HepG2 (cell line): ENCODE data around the gene TEDC2. TPM values are rescaled to one million over a fixed set of nuclear protein-coding genes. Genes with fewer than 3 reads are reported as not detected.
A peak's percentile ranks its signal among the peaks of the same experiment; 100 is the strongest.

ENCODE experiments used
- DPF2 ChIP-seq: sonication (generic); formaldehyde crosslinking; IDR thresholded peaks from 2 replicates; pipeline ENCODE4 v1.4.0; 2020; ENCODE audit warnings: mild to moderate bottlenecking, low read depth, missing genetic modification reagents, borderline replicate concordance
- JUN ChIP-seq: sonication (generic); formaldehyde crosslinking; IDR thresholded peaks from 2 replicates; pipeline ENCODE4 v1.4.0; 2020; ENCODE audit warnings: mild to moderate bottlenecking, missing genetic modification reagents
- KLF15 ChIP-seq: sonication (generic); formaldehyde crosslinking; IDR thresholded peaks from 2 replicates; pipeline ENCODE4 v1.8.1; 2023; ENCODE audit warnings: borderline replicate concordance, mild to moderate bottlenecking, inconsistent platforms, missing genetic modification reagents, mixed read lengths
- KMT2B ChIP-seq: IDR thresholded peaks from 2 replicates; pipeline ENCODE4 v1.6.1; 2016; ENCODE audit warnings: missing genetic modification reagents, missing compliant biosample characterization
- MEIS2 ChIP-seq: sonication (generic); formaldehyde crosslinking; IDR thresholded peaks from 2 replicates; pipeline ENCODE4 v1.9.0; 2021; ENCODE audit warnings: mild to moderate bottlenecking, missing genetic modification reagents
- SMC3 ChIP-seq: IDR thresholded peaks from 2 replicates; pipeline ENCODE4 v1.6.1; 2011; ENCODE audit warnings: low read length, improper control_type of control experiment
- TBX2 ChIP-seq: sonication (generic); formaldehyde crosslinking; IDR thresholded peaks from 2 replicates; pipeline ENCODE4 v1.5.0; 2020; ENCODE audit warnings: missing genetic modification reagents, mild to moderate bottlenecking, borderline replicate concordance
- XRCC5 ChIP-seq: fragments of 200-400 bp; formaldehyde crosslinking; optimal IDR thresholded peaks from 2 replicates; pipeline ENCODE3; 2017; ENCODE audit warnings: mild to moderate bottlenecking, low read length
- YEATS2 ChIP-seq: sonication (generic); formaldehyde crosslinking; IDR thresholded peaks from 2 replicates; pipeline ENCODE4 v1.4.0; 2020; ENCODE audit warnings: missing genetic modification reagents, borderline replicate concordance
- ZNF607 ChIP-seq: sonication (generic); formaldehyde crosslinking; IDR thresholded peaks from 2 replicates; pipeline ENCODE4 v1.5.1; 2020; ENCODE audit warnings: missing genetic modification reagents, mild to moderate bottlenecking, borderline replicate concordance
- polyA plus RNA-seq, 8 experiments: library from polyadenylated mRNA; depleted of rRNA in 3 of 8; stranded (reverse) in 7 of 8; unstranded in 1 of 8; fragments of >200 nt; fragmentation: Illumina TruSeq in 4 of 8; extraction: Trizol in 4 of 8; gene quantifications; 2 replicates each; pipeline versions ENCODE4 v1.2.1 to v1.2.3, GENCODE V29; 2011 to 2016; ENCODE audit warnings: low read depth in 4 of 8, missing spikeins in 1 of 8, mixed read lengths in 1 of 8; ENCODE audit not compliant: insufficient read depth in 1 of 8
- total RNA-seq, 5 experiments: library from RNA; depleted of rRNA; stranded (reverse); fragments of >200 nt; fragmentation: Illumina TruSeq; extraction: Trizol; gene quantifications; 2 replicates each; pipeline ENCODE4 v1.2.3, GENCODE V29; 2016; ENCODE audit warnings: low read depth in 1 of 5
- TF ChIP-seq, protein P1 (sequence below): sonication (generic); formaldehyde crosslinking; IDR thresholded peaks from 2 replicates; pipeline ENCODE4 v1.5.0; 2020; ENCODE audit warnings: mild to moderate bottlenecking, missing genetic modification reagents
- TF ChIP-seq, protein P2 (sequence below): sonication (generic); formaldehyde crosslinking; IDR thresholded peaks from 2 replicates; pipeline ENCODE4 v1.9.0; 2021; ENCODE audit warnings: missing genetic modification reagents, borderline replicate concordance
- TF ChIP-seq, protein P3 (sequence below): IDR thresholded peaks from 2 replicates; pipeline ENCODE4 v1.6.1; 2016; ENCODE audit warnings: low read depth, missing genetic modification reagents, missing compliant biosample characterization
- TF ChIP-seq, protein P4 (sequence below): sonication (generic); formaldehyde crosslinking; IDR thresholded peaks from 2 replicates; pipeline ENCODE4 v1.4.0; 2020; ENCODE audit warnings: missing genetic modification reagents

Gene TEDC2
- total and polyA plus RNA-seq, 2 of the 13 experiments (the other 11 are each of a cell fraction or from before 2014, with no cell fraction given): 6.2 to 24.4 TPM

DNA sequence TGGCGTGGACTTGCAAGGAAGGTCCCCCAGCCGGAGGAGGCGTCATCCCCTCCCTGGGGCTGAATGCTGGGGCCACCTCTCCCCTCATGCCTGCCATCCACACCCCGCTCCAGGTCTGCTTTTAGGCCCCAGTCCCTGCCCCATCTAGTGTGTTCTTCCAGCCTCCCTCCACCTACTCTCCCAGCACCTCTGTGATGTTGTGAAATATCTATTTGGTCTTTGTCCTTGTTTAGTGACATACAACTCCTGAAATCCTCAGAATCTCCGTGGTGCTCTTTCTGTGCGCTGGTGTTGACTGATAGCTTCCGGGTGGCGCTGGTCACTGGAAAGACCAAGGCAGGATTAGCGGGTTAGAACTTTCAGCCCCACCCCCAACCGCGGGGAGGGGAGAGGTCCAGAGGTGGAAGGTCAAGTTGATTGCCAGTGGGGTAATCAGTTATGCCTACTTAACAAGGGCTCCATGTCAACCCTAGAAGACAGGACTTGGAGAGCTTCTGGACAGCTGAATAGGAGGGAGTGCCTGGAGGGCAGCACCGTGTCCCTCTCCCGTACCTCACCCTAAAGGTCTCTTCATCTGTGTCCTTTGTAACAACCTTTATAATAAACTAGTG is 25.1 kb downstream of the TEDC2 start (continued):
- TF ChIP-seq, protein P1, sequence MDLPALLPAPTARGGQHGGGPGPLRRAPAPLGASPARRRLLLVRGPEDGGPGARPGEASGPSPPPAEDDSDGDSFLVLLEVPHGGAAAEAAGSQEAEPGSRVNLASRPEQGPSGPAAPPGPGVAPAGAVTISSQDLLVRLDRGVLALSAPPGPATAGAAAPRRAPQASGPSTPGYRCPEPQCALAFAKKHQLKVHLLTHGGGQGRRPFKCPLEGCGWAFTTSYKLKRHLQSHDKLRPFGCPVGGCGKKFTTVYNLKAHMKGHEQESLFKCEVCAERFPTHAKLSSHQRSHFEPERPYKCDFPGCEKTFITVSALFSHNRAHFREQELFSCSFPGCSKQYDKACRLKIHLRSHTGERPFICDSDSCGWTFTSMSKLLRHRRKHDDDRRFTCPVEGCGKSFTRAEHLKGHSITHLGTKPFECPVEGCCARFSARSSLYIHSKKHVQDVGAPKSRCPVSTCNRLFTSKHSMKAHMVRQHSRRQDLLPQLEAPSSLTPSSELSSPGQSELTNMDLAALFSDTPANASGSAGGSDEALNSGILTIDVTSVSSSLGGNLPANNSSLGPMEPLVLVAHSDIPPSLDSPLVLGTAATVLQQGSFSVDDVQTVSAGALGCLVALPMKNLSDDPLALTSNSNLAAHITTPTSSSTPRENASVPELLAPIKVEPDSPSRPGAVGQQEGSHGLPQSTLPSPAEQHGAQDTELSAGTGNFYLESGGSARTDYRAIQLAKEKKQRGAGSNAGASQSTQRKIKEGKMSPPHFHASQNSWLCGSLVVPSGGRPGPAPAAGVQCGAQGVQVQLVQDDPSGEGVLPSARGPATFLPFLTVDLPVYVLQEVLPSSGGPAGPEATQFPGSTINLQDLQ (CRISPR knock-in tag): no peak
- TF ChIP-seq KMT2B (CRISPR knock-in tag): peak; percentile 65; the same call in 1 of the 2 replicates
- peak; percentile 70; the same call in 1 of the 2 replicates for TF ChIP-seq MEIS2
- TF ChIP-seq, protein P2, sequence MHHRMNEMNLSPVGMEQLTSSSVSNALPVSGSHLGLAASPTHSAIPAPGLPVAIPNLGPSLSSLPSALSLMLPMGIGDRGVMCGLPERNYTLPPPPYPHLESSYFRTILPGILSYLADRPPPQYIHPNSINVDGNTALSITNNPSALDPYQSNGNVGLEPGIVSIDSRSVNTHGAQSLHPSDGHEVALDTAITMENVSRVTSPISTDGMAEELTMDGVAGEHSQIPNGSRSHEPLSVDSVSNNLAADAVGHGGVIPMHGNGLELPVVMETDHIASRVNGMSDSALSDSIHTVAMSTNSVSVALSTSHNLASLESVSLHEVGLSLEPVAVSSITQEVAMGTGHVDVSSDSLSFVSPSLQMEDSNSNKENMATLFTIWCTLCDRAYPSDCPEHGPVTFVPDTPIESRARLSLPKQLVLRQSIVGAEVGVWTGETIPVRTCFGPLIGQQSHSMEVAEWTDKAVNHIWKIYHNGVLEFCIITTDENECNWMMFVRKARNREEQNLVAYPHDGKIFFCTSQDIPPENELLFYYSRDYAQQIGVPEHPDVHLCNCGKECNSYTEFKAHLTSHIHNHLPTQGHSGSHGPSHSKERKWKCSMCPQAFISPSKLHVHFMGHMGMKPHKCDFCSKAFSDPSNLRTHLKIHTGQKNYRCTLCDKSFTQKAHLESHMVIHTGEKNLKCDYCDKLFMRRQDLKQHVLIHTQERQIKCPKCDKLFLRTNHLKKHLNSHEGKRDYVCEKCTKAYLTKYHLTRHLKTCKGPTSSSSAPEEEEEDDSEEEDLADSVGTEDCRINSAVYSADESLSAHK (CRISPR knock-in tag): no peak
- 0 out of 2 replicates have a peak, but pooled peaks have one; percentile 58 for TF ChIP-seq YEATS2
- TF ChIP-seq, protein P3, sequence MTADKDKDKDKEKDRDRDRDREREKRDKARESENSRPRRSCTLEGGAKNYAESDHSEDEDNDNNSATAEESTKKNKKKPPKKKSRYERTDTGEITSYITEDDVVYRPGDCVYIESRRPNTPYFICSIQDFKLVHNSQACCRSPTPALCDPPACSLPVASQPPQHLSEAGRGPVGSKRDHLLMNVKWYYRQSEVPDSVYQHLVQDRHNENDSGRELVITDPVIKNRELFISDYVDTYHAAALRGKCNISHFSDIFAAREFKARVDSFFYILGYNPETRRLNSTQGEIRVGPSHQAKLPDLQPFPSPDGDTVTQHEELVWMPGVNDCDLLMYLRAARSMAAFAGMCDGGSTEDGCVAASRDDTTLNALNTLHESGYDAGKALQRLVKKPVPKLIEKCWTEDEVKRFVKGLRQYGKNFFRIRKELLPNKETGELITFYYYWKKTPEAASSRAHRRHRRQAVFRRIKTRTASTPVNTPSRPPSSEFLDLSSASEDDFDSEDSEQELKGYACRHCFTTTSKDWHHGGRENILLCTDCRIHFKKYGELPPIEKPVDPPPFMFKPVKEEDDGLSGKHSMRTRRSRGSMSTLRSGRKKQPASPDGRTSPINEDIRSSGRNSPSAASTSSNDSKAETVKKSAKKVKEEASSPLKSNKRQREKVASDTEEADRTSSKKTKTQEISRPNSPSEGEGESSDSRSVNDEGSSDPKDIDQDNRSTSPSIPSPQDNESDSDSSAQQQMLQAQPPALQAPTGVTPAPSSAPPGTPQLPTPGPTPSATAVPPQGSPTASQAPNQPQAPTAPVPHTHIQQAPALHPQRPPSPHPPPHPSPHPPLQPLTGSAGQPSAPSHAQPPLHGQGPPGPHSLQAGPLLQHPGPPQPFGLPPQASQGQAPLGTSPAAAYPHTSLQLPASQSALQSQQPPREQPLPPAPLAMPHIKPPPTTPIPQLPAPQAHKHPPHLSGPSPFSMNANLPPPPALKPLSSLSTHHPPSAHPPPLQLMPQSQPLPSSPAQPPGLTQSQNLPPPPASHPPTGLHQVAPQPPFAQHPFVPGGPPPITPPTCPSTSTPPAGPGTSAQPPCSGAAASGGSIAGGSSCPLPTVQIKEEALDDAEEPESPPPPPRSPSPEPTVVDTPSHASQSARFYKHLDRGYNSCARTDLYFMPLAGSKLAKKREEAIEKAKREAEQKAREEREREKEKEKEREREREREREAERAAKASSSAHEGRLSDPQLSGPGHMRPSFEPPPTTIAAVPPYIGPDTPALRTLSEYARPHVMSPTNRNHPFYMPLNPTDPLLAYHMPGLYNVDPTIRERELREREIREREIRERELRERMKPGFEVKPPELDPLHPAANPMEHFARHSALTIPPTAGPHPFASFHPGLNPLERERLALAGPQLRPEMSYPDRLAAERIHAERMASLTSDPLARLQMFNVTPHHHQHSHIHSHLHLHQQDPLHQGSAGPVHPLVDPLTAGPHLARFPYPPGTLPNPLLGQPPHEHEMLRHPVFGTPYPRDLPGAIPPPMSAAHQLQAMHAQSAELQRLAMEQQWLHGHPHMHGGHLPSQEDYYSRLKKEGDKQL: no peak; the same call in 1 of the 2 replicates
- no peak for TF ChIP-seq KLF15 (CRISPR knock-in tag)
- TF ChIP-seq DPF2: peak; percentile 71; the same call in 1 of the 2 replicates
- peak; percentile 97 for TF ChIP-seq TBX2
- TF ChIP-seq SMC3: peak; percentile 27
- TF ChIP-seq, protein P4, sequence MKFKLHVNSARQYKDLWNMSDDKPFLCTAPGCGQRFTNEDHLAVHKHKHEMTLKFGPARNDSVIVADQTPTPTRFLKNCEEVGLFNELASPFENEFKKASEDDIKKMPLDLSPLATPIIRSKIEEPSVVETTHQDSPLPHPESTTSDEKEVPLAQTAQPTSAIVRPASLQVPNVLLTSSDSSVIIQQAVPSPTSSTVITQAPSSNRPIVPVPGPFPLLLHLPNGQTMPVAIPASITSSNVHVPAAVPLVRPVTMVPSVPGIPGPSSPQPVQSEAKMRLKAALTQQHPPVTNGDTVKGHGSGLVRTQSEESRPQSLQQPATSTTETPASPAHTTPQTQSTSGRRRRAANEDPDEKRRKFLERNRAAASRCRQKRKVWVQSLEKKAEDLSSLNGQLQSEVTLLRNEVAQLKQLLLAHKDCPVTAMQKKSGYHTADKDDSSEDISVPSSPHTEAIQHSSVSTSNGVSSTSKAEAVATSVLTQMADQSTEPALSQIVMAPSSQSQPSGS (CRISPR knock-in tag): peak; percentile 56; the same call in 1 of the 2 replicates
- TF ChIP-seq XRCC5: peak; percentile 35
- peak; percentile 84; the same call in 1 of the 2 replicates for TF ChIP-seq ZNF607 (CRISPR knock-in tag)
- 0 out of 2 replicates have a peak, but pooled peaks have one; percentile 32 for TF ChIP-seq JUN (CRISPR knock-in tag)
